GM23248 (cell line): ENCODE data around the gene TBC1D1. TPM values are rescaled to one million over a fixed set of nuclear protein-coding genes. Genes with fewer than 3 reads are reported as not detected.

Experiments used
- DNase-seq: peaks from one replicate; pipeline ENCODE4 v3.0.0-alpha.2; 2015
- H2AFZ ChIP-seq: fragments of 200-600 bp; sonication (generic); 2 replicates; pipeline ENCODE4 v1.6.1; 2016; ENCODE audit warnings: antibody characterized with exemption
- H3F3A ChIP-seq: fragments of 200-600 bp; sonication (generic); 2 replicates; pipeline ENCODE4 v1.6.1; 2016; ENCODE audit warnings: mild to moderate bottlenecking, antibody characterized with exemption, mixed run types; ENCODE audit not compliant: insufficient read depth
- H3K27ac ChIP-seq: fragments of 200-600 bp; sonication (generic); 2 replicates; pipeline ENCODE4 v1.5.1; 2016; ENCODE audit warnings: mild to moderate bottlenecking
- H3K27me3 ChIP-seq: fragments of 200-600 bp; sonication (generic); replicated peaks from 2 replicates; pipeline ENCODE4 v1.6.1; 2016; ENCODE audit warnings: mild to moderate bottlenecking; ENCODE audit not compliant: insufficient read depth
- H3K36me3 ChIP-seq: fragments of 200-600 bp; sonication (generic); 2 replicates; pipeline ENCODE4 v1.6.1; 2016; ENCODE audit warnings: low read depth, mild to moderate bottlenecking
- H3K4me1 ChIP-seq: fragments of 200-600 bp; sonication (generic); 2 replicates; pipeline ENCODE4 v1.6.1; 2016; ENCODE audit warnings: mild to moderate bottlenecking; ENCODE audit not compliant: insufficient read depth
- H3K4me2 ChIP-seq: fragments of 200-600 bp; sonication (generic); one replicate; pipeline ENCODE4 v1.6.1; 2016; ENCODE audit warnings: mild to moderate bottlenecking; ENCODE audit not compliant: unreplicated experiment
- H3K4me3 ChIP-seq: fragments of 200-600 bp; sonication (generic); 2 replicates; pipeline ENCODE4 v1.5.1; 2016; ENCODE audit warnings: mild to moderate bottlenecking
- H3K79me2 ChIP-seq: fragments of 200-600 bp; sonication (generic); 2 replicates; pipeline ENCODE4 v1.6.1; 2016; ENCODE audit warnings: mild to moderate bottlenecking; ENCODE audit not compliant: insufficient read depth
- H3K9ac ChIP-seq: fragments of 200-600 bp; sonication (generic); 2 replicates; pipeline ENCODE4 v1.6.1; 2016; ENCODE audit warnings: mild to moderate bottlenecking
- H3K9me2 ChIP-seq: fragments of 200-600 bp; sonication (generic); 2 replicates; pipeline ENCODE4 v1.6.1; 2016; ENCODE audit warnings: mixed run types, mild to moderate bottlenecking, moderate library complexity; ENCODE audit not compliant: insufficient read depth
- H3K9me3 ChIP-seq: fragments of 200-600 bp; sonication (generic); one replicate; pipeline ENCODE4 v1.6.1; 2017; ENCODE audit warnings: low read depth
- H4K20me1 ChIP-seq: fragments of 200-600 bp; sonication (generic); 2 replicates; pipeline ENCODE4 v1.6.0; 2016; ENCODE audit not compliant: insufficient read depth
- EZH2 ChIP-seq: fragments of 200-600 bp; sonication (generic); IDR thresholded peaks from 2 replicates; pipeline ENCODE4 v1.6.1; 2018; ENCODE audit warnings: antibody characterized with exemption, mild to moderate bottlenecking; ENCODE audit not compliant: insufficient read depth, poor library complexity, severe bottlenecking
- EZH2phosphoT487 ChIP-seq: fragments of 200-600 bp; sonication (generic); IDR thresholded peaks from 2 replicates; pipeline ENCODE4 v1.6.1; 2018; ENCODE audit warnings: antibody characterized with exemption, moderate library complexity, mild to moderate bottlenecking, low read depth; ENCODE audit not compliant: insufficient read depth
- WGBS, 2 experiments: methylation state at CpG; one replicate each; pipeline ENCODE4 v1.1.6; 2015 to 2017; ENCODE audit warnings: low lambda C conversion rate in 2 of 2, low coverage in 1 of 2; ENCODE audit errors: missing lambda C conversion rate in 2 of 2; 5-methylcytosine and 5-hydroxymethylcytosine counted together
- in situ Hi-C: fragments of 300-500 bp; cut with MboI; formaldehyde crosslinking; loops from 2 replicates; pipeline ENCODE4 v1.15.0; 2020
- polyA plus RNA-seq: library from polyadenylated mRNA; unstranded; fragments of >200 nt; fragmentation: Nextera tagmentation; extraction: Ambion mirVana; gene quantifications from 2 replicates; pipeline ENCODE4 v1.2.1, GENCODE V29; 2016
- total RNA-seq: library from RNA; depleted of rRNA; stranded (reverse); fragments of >200 nt; shearing (Covaris generic); gene quantifications from 2 replicates; pipeline ENCODE4 v1.2.3, GENCODE V29; 2014

Gene TBC1D1
- total and polyA plus RNA-seq, 2 experiments from 2014 or later = 12.4 to 34.6 TPM

DNA sequence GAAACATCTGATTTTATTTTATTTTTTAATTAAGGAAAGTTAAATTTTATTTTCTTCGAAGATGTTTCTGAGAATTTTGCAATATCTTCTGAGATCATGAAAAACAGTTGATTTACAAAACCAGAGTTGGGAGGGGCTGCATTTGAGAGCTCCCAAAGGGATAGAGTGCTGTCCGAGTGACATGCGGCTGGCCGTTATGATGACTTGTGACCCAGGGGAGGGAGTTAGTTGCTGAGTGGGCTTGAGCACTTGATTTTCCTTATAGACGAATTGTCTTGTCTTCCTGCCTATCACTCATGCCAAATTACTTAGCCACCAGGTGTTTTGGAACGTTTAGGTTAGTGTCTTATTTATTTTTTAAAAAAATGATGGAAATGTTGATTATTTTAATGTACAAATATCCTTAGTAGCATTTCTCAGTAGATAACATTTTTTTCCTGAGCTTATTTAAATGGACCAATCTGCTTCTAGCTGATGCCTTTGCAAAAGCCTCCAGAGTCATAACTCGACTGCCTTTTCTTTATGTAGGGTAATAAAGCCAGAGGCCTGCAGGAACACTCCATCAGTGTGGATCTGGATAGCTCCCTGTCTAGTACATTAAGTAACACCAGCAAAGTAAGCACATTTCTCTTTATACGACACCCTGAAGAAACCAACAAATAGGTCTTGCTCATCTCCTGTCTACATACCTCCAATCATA, 154.6 kb downstream of the TBC1D1 start:
- no peaks in the 10 kb centered on the region for H3K4me1 ChIP-seq
- 51 to 57% methylated on average over 8 of the region's 8 CpGs for WGBS, 2 experiments
- in situ Hi-C loops = no loop called here

DNA sequence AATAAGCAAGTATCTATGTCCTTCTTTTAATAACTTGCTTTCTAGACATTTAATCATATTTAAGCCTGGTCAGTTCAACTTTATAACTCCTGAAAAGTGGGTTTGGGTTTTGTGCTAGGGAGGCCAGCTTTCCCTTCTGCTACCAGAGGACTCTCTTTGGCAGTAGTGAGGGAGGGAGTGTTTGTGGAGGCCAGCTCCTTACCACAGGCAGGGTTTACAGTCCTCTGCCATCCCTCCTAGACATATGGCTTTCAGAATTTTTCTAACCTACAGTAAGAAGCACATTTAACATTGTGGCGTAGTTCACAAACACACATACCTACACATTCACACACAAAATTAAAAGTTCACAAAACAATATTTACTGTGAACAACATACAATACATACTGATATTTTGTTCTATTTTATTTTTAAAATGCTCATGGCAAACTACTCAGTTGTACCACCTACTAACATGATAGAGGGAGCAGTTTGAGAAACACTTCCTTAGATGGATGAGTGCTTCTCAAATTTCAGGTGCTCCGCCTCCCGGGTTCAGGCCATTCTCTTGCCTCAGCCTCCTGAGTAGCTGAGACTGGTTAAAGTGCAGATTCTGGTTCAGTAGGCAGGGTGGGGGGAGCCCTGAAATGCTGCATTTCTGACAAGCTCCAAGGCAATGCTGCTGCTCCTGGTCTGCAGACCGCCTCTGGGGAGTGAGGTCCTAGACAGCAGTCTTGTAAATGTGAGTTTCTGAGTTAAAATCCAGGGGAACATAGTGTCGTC, 156.0 kb downstream of the TBC1D1 start:
- no peaks in the 10 kb centered on the region for H3K4me1 ChIP-seq
- no peak for DNase-seq
- H2AFZ ChIP-seq = no peak overlapping the region
- no peaks in the 10 kb centered on the region for H3K79me2 ChIP-seq
- H4K20me1 ChIP-seq = no peaks in the 10 kb centered on the region
- no peak overlapping the region for H3K9ac ChIP-seq
- no peaks in the 10 kb centered on the region for H3K36me3 ChIP-seq
- H3K9me3 ChIP-seq = no peaks in the 10 kb centered on the region
- no peak overlapping the region for H3K27ac ChIP-seq
- H3K9me2 ChIP-seq = no peaks in the 10 kb centered on the region
- TF ChIP-seq EZH2 (no peak), EZH2phosphoT487 (no peak)
- no peak overlapping the region for H3K4me3 ChIP-seq
- 91 to 94% methylated on average over 5 of the region's 5 CpGs for WGBS, 2 experiments
- H3K4me2 ChIP-seq = no peak overlapping the region
- in situ Hi-C loops = no loop called here
- H3F3A ChIP-seq = peaks cover 6% of the 10 kb centered on the region; the same call in 1 of the 2 replicates
- no peaks in the 10 kb centered on the region for H3K27me3 ChIP-seq

More for the DNA sequence above, 154.6 kb downstream of the TBC1D1 start:
- H3F3A ChIP-seq = peaks cover under 1% of the 10 kb centered on the region; the same call in 1 of the 2 replicates
- H3K79me2 ChIP-seq = no peaks in the 10 kb centered on the region
- H3K9me3 ChIP-seq = no peaks in the 10 kb centered on the region
- DNase-seq = no peak
- no peak for TF ChIP-seq EZH2
- no peak for TF ChIP-seq EZH2phosphoT487
- H3K27ac ChIP-seq = no peak overlapping the region
- no peak overlapping the region for H3K9ac ChIP-seq
- H4K20me1 ChIP-seq = no peaks in the 10 kb centered on the region
- no peaks in the 10 kb centered on the region for H3K9me2 ChIP-seq
- no peaks in the 10 kb centered on the region for H3K36me3 ChIP-seq
- no peak overlapping the region for H2AFZ ChIP-seq
- no peak overlapping the region for H3K4me3 ChIP-seq
- H3K4me2 ChIP-seq = no peak overlapping the region
- H3K27me3 ChIP-seq = no peaks in the 10 kb centered on the region

DNA sequence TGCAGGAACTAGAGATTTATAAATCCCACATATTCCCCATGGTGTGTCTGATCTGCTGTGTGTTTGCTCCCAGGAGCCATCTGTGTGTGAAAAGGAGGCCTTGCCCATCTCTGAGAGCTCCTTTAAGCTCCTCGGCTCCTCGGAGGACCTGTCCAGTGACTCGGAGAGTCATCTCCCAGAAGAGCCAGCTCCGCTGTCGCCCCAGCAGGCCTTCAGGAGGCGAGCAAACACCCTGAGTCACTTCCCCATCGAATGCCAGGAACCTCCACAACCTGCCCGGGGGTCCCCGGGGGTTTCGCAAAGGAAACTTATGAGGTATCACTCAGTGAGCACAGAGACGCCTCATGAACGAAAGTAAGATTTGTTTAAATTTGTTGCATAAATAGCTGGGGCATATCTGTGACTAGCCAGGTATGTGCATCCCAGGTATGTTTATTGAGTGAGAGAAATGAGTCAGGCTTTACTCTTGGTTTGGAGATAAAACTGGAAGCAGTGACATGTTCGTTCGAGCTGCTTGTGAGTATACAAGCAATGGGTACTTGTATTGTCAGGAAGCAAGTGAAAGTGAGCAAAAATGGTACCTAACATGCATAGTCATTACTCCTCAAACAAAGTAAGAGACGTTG, 158.8 kb downstream of the TBC1D1 start:
- Histone ChIP-seq H3K9me3 (no peaks in the 10 kb centered on the region), H3K4me1 (no peaks in the 10 kb centered on the region), H4K20me1 (no peaks in the 10 kb centered on the region), H3K27me3 (no peaks in the 10 kb centered on the region), H3K9me2 (no peaks in the 10 kb centered on the region), H2AFZ (no peak overlapping the region), H3F3A (peaks cover 6% of the 10 kb centered on the region; the same call in 1 of the 2 replicates), H3K4me3 (no peak overlapping the region), H3K27ac (no peak overlapping the region), H3K9ac (no peak overlapping the region), H3K36me3 (no peaks in the 10 kb centered on the region), H3K79me2 (no peaks in the 10 kb centered on the region), H3K4me2 (no peak overlapping the region)
- no peak for DNase-seq
- whole genome bisulfite sequencing, 2 experiments = 91 to 94% methylated on average over 15 of the region's 15 CpGs
- no peak for TF ChIP-seq EZH2
- TF ChIP-seq EZH2phosphoT487 = no peak
- in situ Hi-C loops = loop anchor here (25.0 kb wide), 1 partner anchor 463 kb away; no protein-coding TSS in a partner anchor

DNA sequence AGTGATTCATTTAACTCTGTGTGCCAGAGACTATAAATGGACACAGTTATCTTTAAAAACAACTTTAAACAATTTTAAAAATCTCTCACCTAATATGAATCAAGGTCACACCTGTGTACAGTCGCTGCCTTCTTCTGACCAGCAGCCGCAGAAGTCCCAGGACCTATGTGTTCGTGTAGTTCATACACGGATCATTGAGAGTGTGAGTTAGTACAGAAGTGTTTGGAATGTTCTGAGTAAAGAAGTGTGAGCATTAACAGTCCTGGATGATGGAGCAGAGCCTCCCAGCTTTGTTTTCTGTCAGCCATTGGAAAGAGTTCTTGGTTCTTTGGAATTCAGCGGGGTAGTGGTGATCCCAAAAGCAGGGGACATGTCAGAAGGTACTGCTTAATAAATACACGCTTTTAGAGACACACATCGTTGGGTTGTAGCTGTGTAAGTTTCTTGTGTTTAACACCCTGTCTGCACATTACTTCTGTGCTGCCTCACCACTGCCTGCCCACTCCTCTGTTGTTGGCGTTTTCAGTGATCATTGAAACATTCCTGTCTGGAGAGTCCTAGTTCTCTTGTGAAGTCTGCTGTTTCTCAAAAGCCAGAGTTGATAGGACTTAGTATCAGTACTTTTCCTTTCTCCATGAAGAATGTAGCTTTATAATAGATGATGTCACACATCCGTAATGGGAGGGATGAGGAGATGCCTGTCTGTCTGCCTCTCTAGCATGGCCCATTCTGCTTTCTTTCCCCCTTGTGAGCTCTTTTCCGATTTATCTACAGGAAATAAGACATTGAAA, 159.9 kb downstream of the TBC1D1 start:
- no peaks in the 10 kb centered on the region for H3K79me2 ChIP-seq
- TF ChIP-seq EZH2 = no peak
- no peak for TF ChIP-seq EZH2phosphoT487
- H3K4me2 ChIP-seq = no peak overlapping the region
- H3K27me3 ChIP-seq = no peaks in the 10 kb centered on the region
- H3K36me3 ChIP-seq = no peaks in the 10 kb centered on the region
- no peak overlapping the region for H3K4me3 ChIP-seq
- no peak overlapping the region for H3K27ac ChIP-seq
- no peaks in the 10 kb centered on the region for H3K4me1 ChIP-seq
- no peaks in the 10 kb centered on the region for H3K9me3 ChIP-seq
- H4K20me1 ChIP-seq = no peaks in the 10 kb centered on the region
- peak; percentile 9 for DNase-seq
- H3F3A ChIP-seq = peaks cover 6% of the 10 kb centered on the region; the same call in 1 of the 2 replicates
- H3K9me2 ChIP-seq = no peaks in the 10 kb centered on the region
- no peak overlapping the region for H3K9ac ChIP-seq
- WGBS, 2 experiments = 76% methylated on average over 10 of the region's 10 CpGs
- in situ Hi-C loops = loop anchor here (25.0 kb wide), 1 partner anchor 462 kb away; no protein-coding TSS in a partner anchor
- H2AFZ ChIP-seq = no peak overlapping the region
